Measurements from ENCODE around the gene GLB1L3.
"Not testable (repeated sequence)": the region's sequence is repeated elsewhere in the genome, so short reads cannot be mapped to it uniquely, and the experiment has no call there.

Gene GLB1L3

DNA sequence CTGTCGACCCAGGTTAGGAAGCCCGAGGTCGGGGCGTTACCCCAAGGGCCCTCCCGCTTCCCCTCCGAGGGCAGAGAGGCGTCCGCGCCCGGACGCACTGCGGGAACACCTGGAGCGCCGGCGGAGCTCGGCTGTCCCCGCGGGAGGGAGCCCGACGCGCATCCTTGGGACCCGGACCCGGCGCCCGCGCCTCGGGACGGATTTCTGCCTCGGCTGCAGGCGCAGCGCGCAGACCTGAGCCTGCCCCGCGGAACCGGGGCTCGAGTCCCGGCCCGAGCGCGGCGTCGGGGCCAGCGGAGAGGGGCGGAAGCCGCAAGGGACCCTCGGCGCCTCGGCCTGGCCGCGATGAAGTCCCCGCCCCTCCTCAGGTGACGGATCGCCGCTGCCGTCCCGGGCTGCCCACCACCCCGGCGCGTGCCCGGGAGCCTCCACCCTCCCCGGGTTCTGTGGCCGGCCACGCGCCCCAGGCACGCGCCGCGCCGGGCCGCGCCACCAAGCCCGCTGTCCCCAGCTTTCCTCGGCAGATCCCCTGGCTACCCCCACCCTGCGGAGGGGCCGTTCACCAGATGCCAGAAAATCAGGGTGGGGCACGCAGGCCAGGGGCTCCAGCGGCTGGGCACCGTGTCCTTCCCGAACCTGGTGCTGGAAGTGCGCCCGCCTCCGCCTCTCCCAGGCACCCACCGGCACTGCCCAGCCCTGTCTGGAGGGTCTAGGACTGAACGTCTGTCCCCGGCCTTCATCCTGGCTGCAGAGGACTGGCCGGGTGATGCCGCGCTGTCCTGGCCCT, 410 bp downstream of the GLB1L3 start:
- no peak for DNase-seq

DNA sequence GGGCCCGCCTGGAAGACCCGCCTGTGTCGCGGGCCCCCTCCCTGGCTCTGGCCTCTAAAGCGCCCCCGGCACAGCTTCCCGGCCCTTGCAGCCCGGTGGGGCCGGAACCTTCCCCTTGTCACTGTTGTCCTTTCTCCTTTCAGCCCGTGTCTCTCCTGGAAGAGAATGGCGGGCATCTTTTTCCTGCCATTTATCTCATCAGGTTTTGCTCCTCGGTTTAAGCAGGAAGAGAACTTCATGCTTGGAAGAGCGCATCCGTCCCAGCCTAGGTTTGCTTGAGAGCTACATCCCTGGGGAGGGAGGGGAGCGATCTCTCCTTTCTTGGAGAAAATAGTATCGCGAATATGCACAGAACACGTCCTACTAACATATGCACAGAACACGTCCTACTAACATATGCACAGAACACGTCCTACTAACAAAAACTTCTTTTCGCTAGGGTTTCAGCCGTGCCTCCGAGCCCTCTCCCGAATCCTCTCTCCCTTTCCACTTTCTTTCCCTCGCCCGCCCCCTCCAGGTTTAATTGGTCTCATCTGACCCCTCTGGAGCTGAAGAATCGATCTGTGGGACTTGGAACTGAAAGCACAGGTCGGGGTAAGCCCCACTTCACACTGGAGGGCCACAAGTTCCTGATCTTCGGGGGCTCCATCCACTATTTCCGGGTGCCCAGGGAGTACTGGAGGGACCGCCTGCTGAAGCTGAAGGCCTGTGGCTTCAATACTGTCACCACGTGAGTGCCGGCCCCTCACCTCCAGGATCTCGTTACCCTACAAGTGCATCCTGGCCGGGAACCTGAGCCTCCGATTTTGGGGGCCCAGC, 1.2 kb downstream of the GLB1L3 start:
- no peak for DNase-seq

DNA sequence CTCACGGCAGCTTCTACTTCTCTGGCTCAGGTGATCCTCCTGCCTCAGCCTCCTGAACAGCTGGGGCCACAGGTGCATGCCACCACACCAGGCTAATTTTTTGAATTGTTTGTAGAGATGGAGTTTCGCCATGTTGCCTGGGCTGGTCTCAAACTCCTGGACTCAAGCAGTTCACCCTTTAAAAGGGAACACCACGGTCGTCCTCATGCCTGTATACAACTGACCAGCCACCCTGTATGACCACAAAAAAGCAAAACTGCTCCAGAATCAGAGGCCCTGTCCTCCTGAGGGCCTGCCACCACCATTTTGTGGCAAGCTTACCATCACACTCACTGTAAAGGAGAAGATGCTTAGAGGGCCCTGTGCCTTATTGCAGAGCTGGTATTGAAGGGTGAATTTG, 2.2 kb downstream of the GLB1L3 start:
- no peak for DNase-seq

DNA sequence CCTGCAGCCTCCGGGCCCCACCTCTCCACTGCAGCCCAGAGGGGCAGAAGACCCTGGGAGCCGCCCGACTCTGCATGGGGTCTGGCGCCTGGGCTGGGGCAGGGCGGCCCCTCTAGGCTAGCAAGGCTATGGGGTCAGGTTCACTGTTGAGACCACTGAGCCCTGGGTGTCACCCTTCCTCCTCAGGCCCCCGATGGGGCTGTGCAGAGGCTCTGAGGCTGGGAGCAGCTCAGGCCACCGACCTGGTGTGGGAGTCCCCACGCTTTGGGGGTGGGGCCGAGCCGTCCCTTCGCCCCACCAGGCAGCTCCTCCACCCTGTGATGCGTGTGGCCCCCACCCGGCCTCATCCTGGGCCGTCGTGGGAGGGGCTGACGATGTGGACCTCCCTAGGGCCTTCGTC, 5.5 kb downstream of the GLB1L3 start:
- not testable (repeated sequence) for DNase-seq

DNA sequence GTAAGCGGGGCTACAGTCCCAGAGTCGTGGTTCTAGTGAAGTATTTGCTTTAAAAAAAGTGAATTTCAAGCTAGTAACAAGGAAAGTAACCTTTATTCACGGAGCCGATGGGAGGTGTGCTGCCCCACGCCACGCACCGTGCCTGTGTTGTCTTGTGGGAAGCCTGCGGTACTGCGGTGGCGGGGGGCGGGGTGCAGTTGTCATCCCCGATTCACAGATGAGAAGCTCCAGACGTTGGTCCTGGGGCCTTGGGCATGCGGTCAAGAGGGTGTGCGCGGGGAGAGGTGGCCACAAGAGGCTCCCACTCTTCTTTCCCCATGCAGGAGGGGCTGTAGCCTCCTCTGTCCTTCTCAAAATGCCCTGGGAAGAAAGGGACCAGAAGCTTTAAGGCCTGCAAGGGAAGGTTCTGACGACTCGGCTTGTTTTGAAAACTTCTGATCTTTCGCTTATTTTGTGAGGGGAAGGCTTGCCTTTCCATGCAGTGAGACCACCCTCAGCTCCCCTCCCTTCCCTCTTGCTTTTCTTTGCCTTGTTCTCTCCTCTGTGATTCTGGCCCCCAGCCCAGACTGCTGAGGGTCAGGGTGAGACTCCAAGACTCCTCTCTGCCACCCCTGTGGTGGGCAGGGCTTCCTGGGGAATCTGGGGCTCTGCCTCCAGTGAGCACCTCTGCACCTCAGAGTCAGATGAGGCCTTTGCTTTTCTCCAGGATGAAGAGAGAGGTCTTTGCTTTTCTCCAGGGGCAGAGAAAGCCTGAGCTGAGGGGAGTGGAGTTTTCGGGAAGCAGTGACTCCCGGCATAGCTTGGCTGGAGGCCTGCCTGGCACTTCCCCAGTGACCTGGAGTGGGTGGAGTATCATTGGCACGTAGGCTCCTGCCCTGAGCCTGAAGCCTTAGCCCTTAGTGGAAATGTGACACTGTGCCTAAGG, 6.2 kb downstream of the GLB1L3 start:
- DNase-seq = no peak

DNA sequence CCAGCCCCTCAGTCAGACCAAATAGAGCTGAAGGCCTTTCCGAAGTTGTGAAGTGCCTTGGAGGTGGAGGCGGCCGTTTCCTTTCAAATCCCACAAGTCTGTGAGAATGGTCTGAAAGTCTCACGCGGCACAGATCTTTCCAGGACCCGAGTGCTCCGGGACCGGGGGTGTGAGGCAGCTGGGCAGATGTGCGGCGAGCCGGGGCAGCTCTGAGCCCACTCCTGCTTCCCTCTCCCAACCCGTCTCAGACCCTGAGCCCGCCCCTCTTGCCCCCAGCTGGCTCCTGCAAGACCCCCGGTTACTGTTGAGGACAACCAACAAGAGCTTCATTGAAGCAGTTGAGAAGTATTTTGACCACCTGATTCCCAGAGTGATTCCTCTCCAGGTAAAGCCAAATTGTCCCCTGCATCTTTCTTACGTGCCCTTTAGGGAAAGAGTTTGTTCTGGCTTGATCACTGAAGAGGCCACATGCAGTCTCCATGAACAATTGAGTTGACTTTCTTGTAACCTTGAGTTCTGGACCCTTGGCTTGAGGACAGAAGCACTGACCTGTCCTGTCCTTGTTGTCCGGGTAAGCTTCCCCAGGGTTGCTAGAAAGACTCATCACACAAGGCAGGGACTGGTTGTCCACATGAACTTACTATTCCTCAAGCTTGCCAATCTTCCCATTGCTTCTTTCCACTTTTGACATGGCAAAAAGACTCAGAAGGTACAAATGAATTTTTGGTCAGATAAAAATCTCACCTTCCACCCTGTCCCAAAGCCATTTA, 7.5 kb downstream of the GLB1L3 start:
- DNase-seq = no peak

DNA sequence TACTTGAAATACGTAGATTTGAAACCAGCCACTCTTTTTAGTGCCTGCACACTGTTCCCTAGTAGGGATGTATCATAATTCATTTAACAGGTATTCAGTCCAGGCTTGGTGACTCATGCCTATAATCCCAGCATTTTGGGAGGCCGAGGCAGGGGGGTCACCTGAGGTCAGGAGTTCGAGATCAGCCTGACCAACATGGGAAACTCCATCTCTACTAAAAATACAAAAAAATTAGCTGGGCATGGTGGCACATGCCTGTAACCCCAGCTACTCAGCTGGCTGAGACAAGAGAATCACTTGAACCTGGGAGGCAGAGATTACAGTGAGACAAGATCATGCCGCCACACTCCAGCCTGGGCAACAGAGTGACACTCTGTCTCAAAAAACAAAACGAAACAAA, 8.2 kb downstream of the GLB1L3 start:
- not testable (repeated sequence) for DNase-seq

DNA sequence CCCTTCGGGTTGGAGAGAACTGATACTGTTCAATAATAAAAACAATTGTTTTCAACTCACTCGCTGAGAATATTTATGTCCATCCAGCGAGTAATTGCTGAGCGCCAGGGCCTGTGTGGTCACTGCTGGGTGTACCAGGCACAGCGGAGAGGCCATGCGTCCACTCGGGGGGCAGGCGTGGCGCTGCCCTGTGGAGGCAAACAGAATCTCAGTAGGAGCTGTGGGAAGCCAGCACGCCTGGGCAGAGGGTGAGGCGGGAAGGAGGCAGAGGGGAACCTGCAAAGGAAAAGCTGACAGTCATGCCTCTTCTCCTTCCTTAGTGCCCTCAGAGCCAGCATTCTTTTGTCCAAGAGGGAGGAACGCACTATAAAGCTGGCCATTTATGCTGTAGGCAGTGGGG, 11.4 kb downstream of the GLB1L3 start:
- DNase-seq = no peak

DNA sequence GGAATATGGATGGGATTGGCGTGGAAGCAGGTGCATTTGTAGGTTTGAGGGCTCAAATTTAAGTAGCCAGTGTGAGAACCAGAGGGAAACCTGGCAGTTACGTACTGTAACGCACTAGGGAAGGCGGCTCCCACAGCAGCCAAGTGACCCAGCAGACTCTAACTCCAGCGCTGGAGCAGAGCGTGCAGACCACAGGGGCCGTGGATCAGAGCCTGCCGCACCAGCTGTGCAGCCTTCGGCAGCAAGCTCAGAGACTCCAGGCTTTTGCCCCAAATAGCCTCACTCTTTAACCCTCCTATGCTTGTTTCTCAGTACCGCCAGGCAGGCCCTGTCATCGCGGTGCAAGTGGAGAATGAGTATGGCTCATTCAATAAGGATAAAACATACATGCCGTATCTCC, 12.3 kb downstream of the GLB1L3 start:
- DNase-seq = no peak

DNA sequence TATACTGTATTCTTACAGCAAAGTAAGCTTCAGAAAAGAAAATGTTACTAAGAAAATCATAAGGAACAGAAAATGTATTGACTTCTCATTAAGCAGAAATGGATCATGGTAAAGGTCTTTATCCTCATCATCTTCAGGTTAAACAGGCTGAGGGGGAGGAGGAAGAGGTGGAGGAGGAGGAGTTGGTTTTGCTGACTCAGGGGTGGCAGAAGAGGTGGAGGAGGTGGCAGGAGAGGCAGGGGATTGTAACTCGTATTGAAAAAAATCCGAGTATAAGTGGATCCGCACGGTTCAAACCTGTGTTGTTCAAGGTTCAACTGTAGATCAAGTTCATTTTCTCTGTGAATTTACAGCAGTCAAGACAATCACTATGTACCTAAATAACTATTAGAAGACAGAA, 13.0 kb downstream of the GLB1L3 start:
- no peak for DNase-seq

DNA sequence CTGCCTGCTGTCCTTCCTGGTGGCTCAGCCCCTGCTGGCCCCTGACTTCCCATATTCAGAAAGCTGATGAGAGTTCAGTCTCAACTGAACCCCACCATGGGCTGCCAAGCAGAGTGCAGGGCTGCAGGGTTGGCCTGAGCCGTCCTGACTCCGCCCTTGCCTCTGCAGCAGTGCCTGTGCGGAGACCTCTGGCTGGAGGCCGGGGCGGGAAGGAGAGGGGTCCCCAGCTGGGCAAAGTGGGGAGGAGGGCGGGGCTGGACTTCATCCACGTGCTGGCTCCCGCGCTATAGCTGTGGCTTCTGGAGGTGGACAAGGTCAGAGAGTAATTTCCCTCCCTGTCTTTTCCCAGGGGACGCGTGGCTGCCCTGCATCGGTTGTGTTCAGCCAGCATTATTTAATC, 13.6 kb downstream of the GLB1L3 start:
- DNase-seq = no peak

DNA sequence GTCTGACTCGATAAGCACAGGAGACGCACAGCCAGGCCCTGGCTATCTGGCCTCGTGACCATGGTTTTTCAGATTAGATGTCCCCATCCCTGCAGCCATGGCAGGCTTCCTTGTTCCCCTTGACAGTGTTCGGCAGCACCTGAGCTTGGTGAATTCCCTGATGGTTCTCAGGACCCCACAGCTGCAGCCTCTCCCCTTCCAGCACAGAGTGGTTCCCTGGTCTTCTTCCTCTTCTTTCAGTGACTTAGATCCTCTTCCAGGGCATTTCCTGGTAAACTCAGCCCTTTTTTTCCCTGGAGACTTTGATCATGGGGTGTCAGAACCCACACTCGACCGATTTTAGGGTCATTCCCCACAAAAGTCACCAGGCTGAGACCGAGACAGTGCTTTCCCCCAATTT, 14.5 kb downstream of the GLB1L3 start:
- no peak for DNase-seq

DNA sequence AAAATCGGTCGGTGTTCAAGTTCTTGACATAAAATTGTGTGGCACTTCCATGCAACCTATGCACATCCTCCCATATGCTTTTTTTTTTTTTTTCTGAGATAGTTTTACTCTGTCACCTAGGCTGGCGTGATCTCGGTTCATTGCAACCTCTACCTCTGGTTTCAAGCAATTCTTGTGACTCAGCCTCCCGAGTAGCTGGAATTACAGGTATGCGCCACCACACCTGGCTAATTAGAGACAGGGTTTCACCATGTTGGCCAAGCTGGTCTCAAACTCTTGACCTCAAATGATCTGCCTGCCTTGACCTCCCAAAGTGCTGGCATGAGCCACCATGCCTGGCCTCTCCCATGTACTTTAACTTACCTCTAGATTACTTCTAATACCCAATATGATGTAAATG, 15.0 kb downstream of the GLB1L3 start:
- DNase-seq = no peak

DNA sequence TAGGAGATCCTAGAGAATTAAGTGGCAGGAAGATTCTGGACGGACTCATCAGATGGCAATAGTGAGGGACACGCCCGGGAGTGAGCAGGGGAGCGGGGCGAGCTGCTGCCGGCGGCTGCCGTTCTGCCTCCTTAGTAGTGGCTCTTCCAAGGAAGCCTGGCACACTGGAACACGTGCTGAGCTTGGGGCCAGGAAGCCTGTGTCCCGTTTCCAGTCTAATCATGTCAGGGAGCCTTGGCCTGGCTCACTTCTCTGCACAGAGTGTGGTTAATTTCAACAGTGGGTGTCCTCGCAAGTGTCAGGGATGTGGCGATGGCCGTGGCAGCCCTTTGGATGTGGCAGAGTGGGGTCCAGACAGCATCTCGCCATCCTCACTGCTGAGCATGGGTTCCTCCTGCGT, 16.5 kb downstream of the GLB1L3 start:
- DNase-seq = no peak

DNA sequence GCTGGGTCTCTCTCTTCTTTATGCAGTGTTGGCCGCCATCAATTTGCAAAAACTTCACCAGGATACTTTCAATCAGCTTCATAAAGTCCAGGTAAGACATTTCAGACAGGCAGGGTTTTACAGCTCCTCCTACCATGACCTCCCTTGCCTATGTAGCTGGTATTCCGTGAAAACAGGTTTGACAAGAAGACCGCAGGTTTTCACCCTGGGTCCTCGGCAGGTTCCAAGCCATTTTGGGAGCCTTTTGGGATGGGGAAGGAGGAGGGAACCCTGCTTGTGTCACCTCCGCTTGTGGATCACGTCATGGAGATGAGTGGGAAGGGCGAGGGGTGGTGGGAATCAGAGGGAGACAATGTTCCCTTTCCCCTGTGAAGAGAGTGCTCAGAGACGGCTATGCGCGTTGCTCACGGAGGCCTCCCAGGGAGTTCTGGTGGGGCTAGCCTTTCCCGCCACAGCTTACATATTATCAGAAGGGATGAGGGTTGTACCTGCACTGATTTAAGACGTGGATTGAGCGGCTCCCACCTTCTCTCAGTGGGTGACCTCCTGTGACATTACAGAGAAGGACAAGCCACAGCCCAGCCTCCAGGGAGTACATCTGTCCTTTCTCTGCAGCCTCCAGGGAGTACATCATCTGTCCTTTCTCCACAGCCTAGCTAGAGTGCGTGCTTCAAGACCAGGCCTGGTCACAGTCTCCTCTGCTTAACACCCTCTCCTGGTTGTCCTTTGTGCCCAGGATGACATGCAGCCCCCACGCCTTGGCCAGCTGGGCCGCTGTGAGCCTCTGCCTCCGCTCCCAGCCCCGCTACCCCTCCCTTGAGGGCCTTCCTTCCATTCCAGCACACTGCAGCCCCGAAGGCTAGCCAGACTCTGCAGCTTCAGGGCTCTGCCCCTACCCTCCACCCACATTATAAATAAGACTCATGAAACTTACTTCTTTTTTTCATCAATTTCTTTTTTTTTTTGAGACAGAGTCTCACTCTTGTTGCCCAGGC, 17.2 kb downstream of the GLB1L3 start:
- DNase-seq = no peak

DNA sequence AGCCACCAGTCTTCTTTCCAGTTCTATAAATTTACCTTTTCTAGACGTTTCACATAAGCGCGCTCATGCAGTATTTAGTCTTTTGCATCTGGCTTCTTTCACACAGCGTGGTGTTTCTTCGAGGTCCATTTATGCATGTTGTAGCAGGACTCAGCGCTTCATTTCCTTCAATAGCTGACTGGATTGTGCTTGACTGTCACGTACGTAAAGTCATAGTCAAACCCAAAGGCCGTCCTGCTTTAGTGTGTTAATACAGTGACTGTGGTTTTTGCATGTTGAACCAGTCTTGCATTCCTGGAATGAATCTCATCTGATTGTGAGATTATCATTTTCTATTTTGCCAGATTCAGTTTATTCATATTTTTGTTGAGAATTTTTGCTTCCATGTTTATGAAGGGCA, 18.5 kb downstream of the GLB1L3 start:
- no peak for DNase-seq

DNA sequence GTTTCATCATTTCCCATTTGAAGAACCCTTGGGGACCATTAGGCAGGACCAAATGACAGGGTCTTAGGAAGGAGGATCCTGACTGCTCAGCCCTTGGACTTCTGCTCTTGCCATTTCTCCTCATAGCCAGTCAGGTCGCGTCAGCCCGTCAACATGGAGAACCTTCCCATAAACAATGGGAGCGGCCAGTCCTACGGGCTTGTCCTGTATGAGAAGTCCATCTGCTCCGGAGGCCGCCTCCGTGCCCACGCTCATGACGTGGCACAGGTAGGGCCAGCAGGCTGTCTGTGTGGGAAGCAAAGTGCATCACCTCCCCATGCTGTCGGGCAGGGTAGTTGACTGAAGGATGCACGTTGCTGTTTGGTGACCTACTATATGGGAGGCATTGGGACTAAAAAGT, 36.0 kb downstream of the GLB1L3 start:
- DNase-seq = no peak

DNA sequence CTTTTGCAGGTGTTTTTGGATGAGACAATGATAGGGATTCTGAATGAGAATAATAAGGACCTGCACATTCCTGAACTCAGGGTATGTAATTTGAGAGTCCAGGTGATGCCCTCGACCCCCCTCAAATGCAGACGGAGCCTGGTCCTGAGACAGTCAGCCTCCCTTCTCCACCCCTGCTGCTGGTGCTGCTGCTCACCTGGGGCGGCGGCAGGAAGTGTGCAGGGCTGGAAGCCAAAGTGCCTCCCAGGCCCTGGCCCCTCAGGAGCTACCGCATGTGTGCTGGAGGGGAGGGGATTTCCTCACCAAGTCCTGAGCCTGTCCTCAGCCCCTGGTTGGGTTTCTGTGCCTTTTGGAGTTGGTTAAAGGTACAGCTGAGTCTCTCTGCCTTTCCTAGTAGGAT, 36.6 kb downstream of the GLB1L3 start:
- DNase-seq = no peak

DNA sequence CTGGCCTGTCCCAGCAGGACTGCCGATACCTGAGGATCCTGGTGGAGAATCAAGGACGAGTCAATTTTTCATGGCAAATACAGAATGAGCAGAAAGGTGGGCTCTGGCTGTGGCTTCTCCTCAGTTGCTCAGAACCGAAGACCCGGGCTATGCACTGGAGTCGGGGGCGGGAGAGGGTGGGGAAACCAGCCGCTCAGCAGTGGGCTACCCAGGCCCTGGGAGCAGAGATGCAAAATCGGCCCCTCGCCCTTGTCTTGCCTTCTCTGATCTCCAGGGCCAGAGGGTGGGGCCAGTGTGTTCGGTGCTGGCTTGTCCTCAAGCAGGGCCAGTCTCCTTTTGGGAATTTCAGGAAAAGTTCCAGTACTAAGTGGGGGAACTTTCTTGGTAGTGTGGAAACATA, 37.2 kb downstream of the GLB1L3 start:
- no peak for DNase-seq

DNA sequence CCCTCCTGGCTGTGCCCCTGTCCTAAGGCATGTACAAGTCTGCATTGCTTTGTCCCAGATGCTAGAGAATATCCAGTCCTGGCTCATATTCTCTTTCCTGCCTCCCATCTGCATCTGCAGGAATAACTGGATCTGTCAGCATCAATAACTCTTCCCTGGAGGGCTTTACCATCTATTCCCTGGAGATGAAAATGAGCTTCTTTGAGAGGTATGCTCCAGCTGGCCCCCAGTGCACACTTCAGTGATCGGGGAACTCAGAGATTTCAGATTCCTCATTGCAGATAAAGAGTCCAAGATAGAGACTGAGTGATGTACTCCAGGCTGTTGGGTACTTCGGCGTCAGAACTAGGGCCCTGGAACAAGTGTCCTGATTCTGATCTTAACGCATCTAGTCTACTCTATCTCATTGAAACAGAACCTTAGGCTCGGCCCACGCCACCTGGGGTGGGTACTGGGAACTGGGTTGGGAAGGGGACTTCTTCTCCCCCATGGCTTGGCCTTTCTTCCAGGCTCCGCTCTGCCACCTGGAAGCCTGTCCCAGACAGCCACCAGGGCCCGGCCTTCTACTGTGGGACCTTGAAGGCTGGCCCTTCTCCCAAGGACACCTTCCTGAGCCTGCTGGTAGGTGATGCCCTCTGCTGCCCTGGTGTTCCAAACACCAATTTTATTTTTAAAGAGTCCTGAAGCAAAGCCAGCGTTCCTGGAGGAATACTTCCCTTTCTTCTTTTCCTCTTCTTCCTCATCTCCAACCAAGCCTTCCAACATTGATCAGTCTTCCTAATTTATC, 37.8 kb downstream of the GLB1L3 start:
- no peak for DNase-seq
